WTC11 (cell line): ENCODE results near the gene PCED1A.
"Not testable (repeated sequence)": the region's sequence is repeated elsewhere in the genome, so short reads cannot be mapped to it uniquely, and the experiment has no call there.

Experiments
- CREB1 ChIP-seq: sonication (generic); formaldehyde crosslinking; IDR thresholded peaks from 2 replicates; pipeline ENCODE4 v1.8.0; 2023; ENCODE audit warnings: mild to moderate bottlenecking, missing genetic modification reagents
- ESRRA ChIP-seq: sonication (generic); formaldehyde crosslinking; IDR thresholded peaks from 2 replicates; pipeline ENCODE4 v1.8.1; 2022; ENCODE audit warnings: mild to moderate bottlenecking, missing genetic modification reagents, borderline replicate concordance
- ETV6 ChIP-seq: sonication (generic); formaldehyde crosslinking; IDR thresholded peaks from 2 replicates; pipeline ENCODE4 v1.8.1; 2022; ENCODE audit warnings: mild to moderate bottlenecking, missing genetic modification reagents
- NR3C1 ChIP-seq: sonication (generic); formaldehyde crosslinking; conservative IDR thresholded peaks from 2 replicates; pipeline ENCODE4 v1.8.1; 2023; ENCODE audit warnings: low read depth, mild to moderate bottlenecking, missing genetic modification reagents
- SMAD4 ChIP-seq: sonication (generic); formaldehyde crosslinking; IDR thresholded peaks from 2 replicates; pipeline ENCODE4 v1.8.0; 2022; ENCODE audit warnings: mild to moderate bottlenecking, missing genetic modification reagents
- SP1 ChIP-seq: sonication (generic); formaldehyde crosslinking; conservative IDR thresholded peaks from 2 replicates; pipeline ENCODE4 v1.8.1; 2022; ENCODE audit warnings: missing genetic modification reagents
- TCF7 ChIP-seq: sonication (generic); formaldehyde crosslinking; IDR thresholded peaks from 2 replicates; pipeline ENCODE4 v1.8.0; 2022; ENCODE audit warnings: mild to moderate bottlenecking, low read depth, missing genetic modification reagents, moderate library complexity
- TF ChIP-seq, protein P1 (sequence below): fragments of 200-600 bp; IDR thresholded peaks from 2 replicates; pipeline ENCODE4 v1.8.0; 2022; ENCODE audit warnings: antibody characterized with exemption
- TF ChIP-seq, protein P2 (sequence below): sonication (generic); formaldehyde crosslinking; IDR thresholded peaks from 2 replicates; pipeline ENCODE4 v1.8.1; 2022; ENCODE audit warnings: low read depth, mild to moderate bottlenecking, moderate library complexity, missing genetic modification reagents, borderline replicate concordance
- TF ChIP-seq, protein P3 (sequence below): sonication (generic); formaldehyde crosslinking; IDR thresholded peaks from 2 replicates; pipeline ENCODE4 v1.8.1; 2022; ENCODE audit warnings: mild to moderate bottlenecking, moderate library complexity, missing genetic modification reagents
- TF ChIP-seq, protein P4 (sequence below): sonication (generic); formaldehyde crosslinking; conservative IDR thresholded peaks from 2 replicates; pipeline ENCODE4 v1.8.1; 2022; ENCODE audit warnings: mild to moderate bottlenecking, missing genetic modification reagents
- TF ChIP-seq, protein P5 (sequence below): sonication (generic); formaldehyde crosslinking; IDR thresholded peaks from 2 replicates; pipeline ENCODE4 v1.8.0; 2022; ENCODE audit warnings: mild to moderate bottlenecking, missing genetic modification reagents
- TF ChIP-seq, protein P6 (sequence below): fragments of 250-450 bp; sonication (Bioruptor Pico); IDR thresholded peaks from 2 replicates; pipeline ENCODE4 v2.1.2; 2022; ENCODE audit warnings: mild to moderate bottlenecking, moderate library complexity

DNA sequence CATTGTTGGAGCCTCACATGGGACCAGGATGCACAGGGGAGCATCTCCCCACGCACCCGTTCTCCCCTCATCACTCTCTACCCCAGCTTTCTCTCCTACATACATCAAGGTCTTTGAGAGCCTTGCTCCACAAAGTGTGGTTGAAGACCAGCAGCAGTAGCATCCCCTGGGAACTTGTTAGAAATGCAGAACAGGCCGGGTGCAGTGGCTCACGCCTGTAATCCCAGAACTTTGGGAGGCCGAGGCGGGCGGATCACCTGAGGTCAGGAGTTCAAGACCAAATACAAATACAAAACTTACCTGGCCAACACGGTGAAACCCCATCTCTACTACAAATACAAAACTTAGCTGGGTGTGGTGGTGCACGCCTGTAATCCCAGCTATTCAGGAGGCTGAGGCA is 32.5 kb downstream of the PCED1A start:
- TF ChIP-seq, protein P1, sequence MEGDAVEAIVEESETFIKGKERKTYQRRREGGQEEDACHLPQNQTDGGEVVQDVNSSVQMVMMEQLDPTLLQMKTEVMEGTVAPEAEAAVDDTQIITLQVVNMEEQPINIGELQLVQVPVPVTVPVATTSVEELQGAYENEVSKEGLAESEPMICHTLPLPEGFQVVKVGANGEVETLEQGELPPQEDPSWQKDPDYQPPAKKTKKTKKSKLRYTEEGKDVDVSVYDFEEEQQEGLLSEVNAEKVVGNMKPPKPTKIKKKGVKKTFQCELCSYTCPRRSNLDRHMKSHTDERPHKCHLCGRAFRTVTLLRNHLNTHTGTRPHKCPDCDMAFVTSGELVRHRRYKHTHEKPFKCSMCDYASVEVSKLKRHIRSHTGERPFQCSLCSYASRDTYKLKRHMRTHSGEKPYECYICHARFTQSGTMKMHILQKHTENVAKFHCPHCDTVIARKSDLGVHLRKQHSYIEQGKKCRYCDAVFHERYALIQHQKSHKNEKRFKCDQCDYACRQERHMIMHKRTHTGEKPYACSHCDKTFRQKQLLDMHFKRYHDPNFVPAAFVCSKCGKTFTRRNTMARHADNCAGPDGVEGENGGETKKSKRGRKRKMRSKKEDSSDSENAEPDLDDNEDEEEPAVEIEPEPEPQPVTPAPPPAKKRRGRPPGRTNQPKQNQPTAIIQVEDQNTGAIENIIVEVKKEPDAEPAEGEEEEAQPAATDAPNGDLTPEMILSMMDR, result not testable (repeated sequence)
- TF ChIP-seq, protein P2, sequence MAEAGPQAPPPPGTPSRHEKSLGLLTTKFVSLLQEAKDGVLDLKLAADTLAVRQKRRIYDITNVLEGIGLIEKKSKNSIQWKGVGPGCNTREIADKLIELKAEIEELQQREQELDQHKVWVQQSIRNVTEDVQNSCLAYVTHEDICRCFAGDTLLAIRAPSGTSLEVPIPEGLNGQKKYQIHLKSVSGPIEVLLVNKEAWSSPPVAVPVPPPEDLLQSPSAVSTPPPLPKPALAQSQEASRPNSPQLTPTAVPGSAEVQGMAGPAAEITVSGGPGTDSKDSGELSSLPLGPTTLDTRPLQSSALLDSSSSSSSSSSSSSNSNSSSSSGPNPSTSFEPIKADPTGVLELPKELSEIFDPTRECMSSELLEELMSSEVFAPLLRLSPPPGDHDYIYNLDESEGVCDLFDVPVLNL (CRISPR knock-in tag), result not testable (repeated sequence)
- TF ChIP-seq, protein P3, sequence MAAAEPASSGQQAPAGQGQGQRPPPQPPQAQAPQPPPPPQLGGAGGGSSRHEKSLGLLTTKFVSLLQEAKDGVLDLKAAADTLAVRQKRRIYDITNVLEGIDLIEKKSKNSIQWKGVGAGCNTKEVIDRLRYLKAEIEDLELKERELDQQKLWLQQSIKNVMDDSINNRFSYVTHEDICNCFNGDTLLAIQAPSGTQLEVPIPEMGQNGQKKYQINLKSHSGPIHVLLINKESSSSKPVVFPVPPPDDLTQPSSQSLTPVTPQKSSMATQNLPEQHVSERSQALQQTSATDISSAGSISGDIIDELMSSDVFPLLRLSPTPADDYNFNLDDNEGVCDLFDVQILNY (CRISPR knock-in tag), result not testable (repeated sequence)
- not testable (repeated sequence) for TF ChIP-seq SP1; NR3C1; ETV6 (CRISPR knock-in tag); CREB1 (CRISPR knock-in tag); TCF7; ESRRA (CRISPR knock-in tag); SMAD4 (CRISPR knock-in tag)
- TF ChIP-seq, protein P4, sequence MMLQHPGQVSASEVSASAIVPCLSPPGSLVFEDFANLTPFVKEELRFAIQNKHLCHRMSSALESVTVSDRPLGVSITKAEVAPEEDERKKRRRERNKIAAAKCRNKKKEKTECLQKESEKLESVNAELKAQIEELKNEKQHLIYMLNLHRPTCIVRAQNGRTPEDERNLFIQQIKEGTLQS (CRISPR knock-in tag), result not testable (repeated sequence)
- TF ChIP-seq, protein P5, sequence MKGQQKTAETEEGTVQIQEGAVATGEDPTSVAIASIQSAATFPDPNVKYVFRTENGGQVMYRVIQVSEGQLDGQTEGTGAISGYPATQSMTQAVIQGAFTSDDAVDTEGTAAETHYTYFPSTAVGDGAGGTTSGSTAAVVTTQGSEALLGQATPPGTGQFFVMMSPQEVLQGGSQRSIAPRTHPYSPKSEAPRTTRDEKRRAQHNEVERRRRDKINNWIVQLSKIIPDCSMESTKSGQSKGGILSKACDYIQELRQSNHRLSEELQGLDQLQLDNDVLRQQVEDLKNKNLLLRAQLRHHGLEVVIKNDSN (CRISPR knock-in tag), result not testable (repeated sequence)
- TF ChIP-seq, protein P6, sequence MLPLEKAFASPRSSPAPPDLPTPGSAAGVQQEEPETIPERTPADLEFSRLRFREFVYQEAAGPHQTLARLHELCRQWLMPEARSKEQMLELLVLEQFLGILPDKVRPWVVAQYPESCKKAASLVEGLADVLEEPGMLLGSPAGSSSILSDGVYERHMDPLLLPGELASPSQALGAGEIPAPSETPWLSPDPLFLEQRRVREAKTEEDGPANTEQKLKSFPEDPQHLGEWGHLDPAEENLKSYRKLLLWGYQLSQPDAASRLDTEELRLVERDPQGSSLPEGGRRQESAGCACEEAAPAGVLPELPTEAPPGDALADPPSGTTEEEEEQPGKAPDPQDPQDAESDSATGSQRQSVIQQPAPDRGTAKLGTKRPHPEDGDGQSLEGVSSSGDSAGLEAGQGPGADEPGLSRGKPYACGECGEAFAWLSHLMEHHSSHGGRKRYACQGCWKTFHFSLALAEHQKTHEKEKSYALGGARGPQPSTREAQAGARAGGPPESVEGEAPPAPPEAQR (CRISPR knock-in tag), result not testable (repeated sequence)
